Measurements from ENCODE around the gene AAMP.

Gene AAMP

GRCh38 chr2:218286570-218287459 is 16.9 kb upstream of the AAMP start:
- TF ChIP-seq GATA3 (IDR thresholded peaks at IDR 0.05; ENCODE audit: low read depth, low read length), result no peak

DNA sequence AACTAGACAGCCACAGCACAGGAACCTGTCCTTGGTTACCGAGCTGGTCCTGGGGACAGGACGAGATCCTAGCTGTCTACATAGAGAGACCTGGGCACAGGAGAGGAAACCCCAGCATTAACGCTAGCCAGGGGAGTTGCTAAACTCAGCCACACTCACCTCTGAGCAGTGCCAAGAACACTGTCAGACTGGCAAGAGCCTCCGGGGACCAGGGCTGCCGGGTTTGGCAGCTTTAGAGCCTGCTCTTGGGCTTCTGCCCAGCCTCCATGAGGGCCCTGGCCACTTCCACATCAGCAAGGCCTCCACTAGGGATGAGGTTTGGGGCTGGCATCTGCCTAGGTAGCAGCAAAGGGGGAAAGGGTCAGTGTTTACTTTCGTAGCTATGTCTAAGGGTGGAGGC is 15.7 kb upstream of the AAMP start:
- no peak for TF ChIP-seq GATA2 (IDR thresholded peaks at IDR 0.05; ENCODE audit: low read depth, low read length)
- TF ChIP-seq GATA3 (IDR thresholded peaks at IDR 0.05; ENCODE audit: low read depth, low read length), result no peak

DNA sequence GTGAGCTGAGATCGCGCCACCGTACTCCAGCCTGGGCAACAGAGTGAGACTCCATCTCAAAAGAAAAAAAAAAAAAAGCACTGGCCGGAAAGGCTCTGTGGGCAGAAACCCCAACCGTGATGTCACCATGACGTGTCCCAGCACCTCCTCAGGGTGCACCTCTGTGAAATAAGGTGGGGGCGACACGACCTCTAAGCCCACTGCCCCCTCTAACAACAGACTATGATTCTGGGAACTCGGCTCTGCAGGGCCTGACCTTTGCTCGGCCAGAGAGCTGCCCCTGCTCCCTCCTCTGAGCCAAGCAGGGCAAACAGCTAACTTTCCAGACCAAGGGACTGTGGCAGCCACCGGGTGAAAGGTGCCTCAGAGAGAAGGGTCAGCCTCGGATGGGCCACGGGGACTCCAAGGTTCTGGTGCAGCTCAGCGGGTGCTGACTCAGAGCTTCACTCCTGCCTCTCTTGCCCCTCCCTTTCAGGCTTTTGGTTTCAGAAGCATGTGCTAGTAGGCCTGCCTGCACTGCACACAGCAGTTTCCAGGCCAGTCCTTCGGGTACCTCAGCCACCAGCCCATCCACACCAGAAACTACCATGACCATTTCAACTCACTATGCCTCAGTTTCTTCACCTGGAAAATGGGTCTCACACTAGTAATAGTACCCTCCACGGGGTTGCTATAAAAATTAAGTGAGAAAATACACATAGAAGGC is 14.3 kb upstream of the AAMP start:
- no peak for TF ChIP-seq GATA3 (IDR thresholded peaks at IDR 0.05; ENCODE audit: low read depth, low read length)
- TF ChIP-seq GATA2 (IDR thresholded peaks at IDR 0.05; ENCODE audit: low read depth, low read length), result no peak

- no peak for TF ChIP-seq GATA3 (IDR thresholded peaks at IDR 0.05; ENCODE audit: low read depth, low read length)
- TF ChIP-seq GATA2 (IDR thresholded peaks at IDR 0.05; ENCODE audit: low read depth, low read length), result no peak
Measured at GRCh38 chr2:218282173-218282991, 12.4 kb upstream of the AAMP start.

- TF ChIP-seq GATA2 (IDR thresholded peaks at IDR 0.05; ENCODE audit: low read depth, low read length), result no peak
- TF ChIP-seq GATA3 (IDR thresholded peaks at IDR 0.05; ENCODE audit: low read depth, low read length), result no peak
Measured at GRCh38 chr2:218281449-218281848, 11.5 kb upstream of the AAMP start.

DNA sequence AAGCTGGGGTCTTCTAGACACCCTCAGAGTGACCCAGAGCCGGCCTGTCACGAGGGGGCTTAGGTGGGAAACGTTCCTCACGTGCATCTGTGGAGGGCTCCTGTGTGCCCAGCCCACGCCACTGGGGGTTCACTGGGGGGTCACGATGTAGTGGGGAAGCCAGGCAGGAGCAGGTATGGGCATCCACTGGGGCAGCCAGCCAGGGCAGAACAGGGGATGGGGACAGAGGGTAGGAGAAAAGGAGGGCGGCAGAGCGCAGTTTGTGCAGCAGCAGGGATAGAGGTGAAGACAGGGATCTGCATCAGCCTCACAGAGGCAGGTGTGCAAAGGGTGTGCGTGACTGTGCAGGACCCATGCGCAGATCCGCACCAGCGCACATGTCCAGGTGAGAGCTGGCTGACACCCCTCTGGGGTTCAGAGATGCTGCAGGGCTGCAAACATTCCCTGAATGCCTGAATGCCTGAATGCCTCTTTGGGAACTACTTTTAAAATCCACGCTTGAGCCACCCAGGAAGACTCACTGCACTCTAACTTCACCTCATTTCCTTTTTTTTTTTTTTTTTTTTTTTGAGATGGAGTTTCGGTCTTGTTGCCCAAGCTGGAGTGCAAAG is 10.4 kb upstream of the AAMP start:
- no peak for TF ChIP-seq GATA3 (IDR thresholded peaks at IDR 0.05; ENCODE audit: low read depth, low read length)
- no peak for TF ChIP-seq GATA2 (IDR thresholded peaks at IDR 0.05; ENCODE audit: low read depth, low read length)

- TF ChIP-seq GATA3 (IDR thresholded peaks at IDR 0.05; ENCODE audit: low read depth, low read length), result no peak
- no peak for TF ChIP-seq GATA2 (IDR thresholded peaks at IDR 0.05; ENCODE audit: low read depth, low read length)
Measured at GRCh38 chr2:218278531-218279360, 8.8 kb upstream of the AAMP start.

GRCh38 chr2:218277921-218278320 is 8.0 kb upstream of the AAMP start:
- no peak for TF ChIP-seq GATA3 (IDR thresholded peaks at IDR 0.05; ENCODE audit: low read depth, low read length)
- TF ChIP-seq GATA2 (IDR thresholded peaks at IDR 0.05; ENCODE audit: low read depth, low read length), result no peak

DNA sequence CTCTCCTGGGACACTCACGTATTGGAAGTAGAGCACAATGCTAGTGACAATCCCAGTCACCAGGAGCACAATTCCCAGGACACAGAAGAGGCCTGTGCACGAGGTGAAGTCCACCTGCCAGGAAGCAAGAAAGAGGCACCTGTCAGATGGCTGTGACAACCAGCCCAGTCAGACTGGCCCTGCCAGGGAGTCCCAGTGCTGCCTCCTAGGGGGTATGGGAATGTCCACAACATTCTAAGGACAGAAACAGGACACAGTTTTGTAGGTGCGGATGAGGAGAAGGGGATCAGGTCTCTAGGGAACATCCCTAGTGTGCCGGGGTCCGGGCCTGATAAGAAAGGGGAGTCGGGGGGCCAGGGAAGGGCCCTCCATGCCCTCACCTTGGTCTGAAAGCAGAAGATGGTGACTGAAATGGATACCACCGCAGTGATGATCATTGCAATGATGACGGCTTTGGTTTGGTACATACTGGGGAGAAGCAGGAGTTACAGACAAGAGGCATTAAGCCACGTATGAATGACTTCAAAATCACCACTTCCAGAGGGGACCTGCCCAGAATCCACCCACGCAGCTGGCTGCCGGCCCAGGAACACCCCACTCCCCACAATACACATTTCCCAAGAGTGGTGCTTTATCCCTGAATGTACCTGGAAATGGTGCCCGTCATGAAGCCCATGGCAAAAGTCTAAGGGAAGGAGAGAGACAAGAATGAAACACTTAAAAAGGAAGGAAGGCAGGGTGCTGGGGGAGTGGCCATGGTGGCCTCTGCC is 7.2 kb upstream of the AAMP start:
- no peak for TF ChIP-seq GATA2 (IDR thresholded peaks at IDR 0.05; ENCODE audit: low read depth, low read length)
- no peak for TF ChIP-seq GATA3 (IDR thresholded peaks at IDR 0.05; ENCODE audit: low read depth, low read length)

DNA sequence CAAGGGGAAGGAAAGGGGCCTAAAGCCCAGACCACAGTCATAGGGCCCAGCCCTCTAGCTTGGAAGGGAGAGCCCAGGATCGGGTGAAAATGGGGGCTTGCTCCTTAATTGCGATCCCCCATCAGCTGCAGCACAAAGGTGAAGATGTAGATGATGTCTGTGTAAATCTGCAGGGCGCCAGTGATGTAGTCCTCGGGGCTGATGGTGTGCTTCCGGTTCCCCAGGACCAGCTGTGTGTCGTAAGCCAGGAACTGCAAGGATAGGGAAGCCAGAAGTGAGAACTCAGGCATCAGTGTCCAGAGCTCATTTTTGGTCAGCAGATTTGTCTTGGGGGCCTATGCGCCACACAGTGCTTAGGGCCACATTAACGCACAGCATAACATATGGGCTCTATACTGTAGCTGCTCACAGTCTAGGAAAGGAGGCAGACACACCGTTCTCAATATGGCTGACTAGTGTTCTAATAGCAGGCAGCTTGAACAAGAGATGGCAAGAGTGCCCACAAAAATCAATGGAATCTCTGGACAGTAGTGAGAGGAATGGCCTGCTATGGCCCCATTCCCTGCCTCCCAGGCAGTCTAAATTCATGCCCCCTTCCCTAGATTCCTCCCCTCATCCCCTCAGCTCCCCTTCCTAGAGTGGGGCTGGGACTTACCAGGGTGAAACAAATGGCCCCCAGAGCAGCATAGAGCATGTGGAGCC is 5.6 kb upstream of the AAMP start:
- TF ChIP-seq GATA2 (IDR thresholded peaks at IDR 0.05; ENCODE audit: low read depth, low read length), result no peak
- TF ChIP-seq GATA3 (IDR thresholded peaks at IDR 0.05; ENCODE audit: low read depth, low read length), result no peak

DNA sequence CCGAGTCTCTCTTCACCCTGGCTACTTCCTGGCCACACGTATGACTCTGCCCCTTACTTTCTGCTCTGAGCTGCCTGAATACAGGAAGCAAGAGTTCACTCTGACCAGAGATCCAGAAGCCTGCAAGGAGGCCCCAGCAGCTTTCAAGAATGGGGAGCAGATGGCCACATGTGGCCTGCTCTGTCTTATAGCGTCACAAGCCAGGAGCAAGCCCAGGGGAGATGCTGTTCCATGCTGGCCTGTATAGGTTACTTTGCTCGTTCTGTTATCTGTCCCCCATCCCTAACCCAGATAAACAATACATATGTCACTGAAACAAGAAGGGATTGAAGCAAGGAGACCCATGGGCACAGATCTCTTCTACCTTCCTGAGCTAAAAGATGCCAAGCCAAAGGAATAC is 4.6 kb upstream of the AAMP start:
- TF ChIP-seq GATA2 (IDR thresholded peaks at IDR 0.05; ENCODE audit: low read depth, low read length) (no peak), GATA3 (IDR thresholded peaks at IDR 0.05; ENCODE audit: low read depth, low read length) (no peak)

GRCh38 chr2:218273908-218274249 is 3.9 kb upstream of the AAMP start:
- TF ChIP-seq GATA2 (IDR thresholded peaks at IDR 0.05; ENCODE audit: low read depth, low read length), result no peak
- no peak for TF ChIP-seq GATA3 (IDR thresholded peaks at IDR 0.05; ENCODE audit: low read depth, low read length)
